ENCODE results near the gene STK10.

DNA sequence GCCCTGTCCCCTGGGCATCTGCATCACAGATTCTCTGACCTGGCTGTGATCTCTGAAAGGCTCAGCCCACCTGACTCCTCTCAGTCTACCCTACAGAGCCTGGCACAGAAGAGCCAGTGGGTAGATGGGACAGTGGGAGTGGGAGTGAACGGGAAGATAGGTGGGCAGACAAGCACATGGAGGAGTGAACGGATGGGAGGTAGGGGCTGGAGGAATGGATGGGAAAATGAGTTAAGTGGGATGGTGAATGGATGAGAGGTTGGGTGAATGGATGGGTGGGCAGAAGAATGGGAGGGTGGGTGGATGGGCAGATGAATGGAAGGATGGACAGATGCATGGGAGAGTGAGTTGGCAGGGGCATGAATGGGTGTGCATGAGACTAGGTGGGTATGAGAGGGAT is 18.8 kb downstream of the STK10 start:
- no peak for TF ChIP-seq POLR2A (IDR thresholded peaks at IDR 0.05)
- TF ChIP-seq, protein P1, sequence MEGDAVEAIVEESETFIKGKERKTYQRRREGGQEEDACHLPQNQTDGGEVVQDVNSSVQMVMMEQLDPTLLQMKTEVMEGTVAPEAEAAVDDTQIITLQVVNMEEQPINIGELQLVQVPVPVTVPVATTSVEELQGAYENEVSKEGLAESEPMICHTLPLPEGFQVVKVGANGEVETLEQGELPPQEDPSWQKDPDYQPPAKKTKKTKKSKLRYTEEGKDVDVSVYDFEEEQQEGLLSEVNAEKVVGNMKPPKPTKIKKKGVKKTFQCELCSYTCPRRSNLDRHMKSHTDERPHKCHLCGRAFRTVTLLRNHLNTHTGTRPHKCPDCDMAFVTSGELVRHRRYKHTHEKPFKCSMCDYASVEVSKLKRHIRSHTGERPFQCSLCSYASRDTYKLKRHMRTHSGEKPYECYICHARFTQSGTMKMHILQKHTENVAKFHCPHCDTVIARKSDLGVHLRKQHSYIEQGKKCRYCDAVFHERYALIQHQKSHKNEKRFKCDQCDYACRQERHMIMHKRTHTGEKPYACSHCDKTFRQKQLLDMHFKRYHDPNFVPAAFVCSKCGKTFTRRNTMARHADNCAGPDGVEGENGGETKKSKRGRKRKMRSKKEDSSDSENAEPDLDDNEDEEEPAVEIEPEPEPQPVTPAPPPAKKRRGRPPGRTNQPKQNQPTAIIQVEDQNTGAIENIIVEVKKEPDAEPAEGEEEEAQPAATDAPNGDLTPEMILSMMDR (IDR thresholded peaks at IDR 0.05): no peak
